CD14-positive monocyte (primary cell): ENCODE results near the gene RPL38. TPM values are rescaled to one million over a fixed set of nuclear protein-coding genes. Genes with fewer than 3 reads are reported as not detected.

Experiments used
- DNase-seq, 3 donors: peaks; one replicate each; pipeline ENCODE4 v3.0.0-alpha.2; 2011 to 2022
- H2AFZ ChIP-seq: 2 replicates; pipeline ENCODE4 v1.6.0; 2012; ENCODE audit warnings: mild to moderate bottlenecking, low read depth, low read length, inconsistent platforms; ENCODE audit not compliant: insufficient read depth, poor library complexity, severe bottlenecking
- H3K27ac ChIP-seq, 2 donors: 1 replicate in 1 of 2; 2 replicates in 1 of 2; pipeline ENCODE4 v1.5.1; 2012 to 2013; ENCODE audit warnings: low read length in 2 of 2, control low read depth in 1 of 2, inconsistent platforms in 1 of 2, low read depth in 1 of 2, mild to moderate bottlenecking in 1 of 2
- H3K27me3 ChIP-seq, 2 donors: one replicate each; pipeline versions ENCODE4 v1.6.0 to v1.6.1; 2011 to 2013; ENCODE audit warnings: low read length in 2 of 2; ENCODE audit not compliant: control insufficient read depth in 2 of 2, insufficient read depth in 2 of 2
- H3K36me3 ChIP-seq, 2 donors: replicated peaks in 1 of 2; 1 replicate in 1 of 2; 2 replicates in 1 of 2; pipeline versions ENCODE4 v1.5.1 to v1.6.1; 2012 to 2013; ENCODE audit warnings: low read length in 2 of 2, control low read depth in 1 of 2, inconsistent platforms in 1 of 2, mild to moderate bottlenecking in 1 of 2; ENCODE audit not compliant: insufficient read depth in 2 of 2, control insufficient read depth in 1 of 2
- H3K4me1 ChIP-seq, 2 donors: 1 replicate in 1 of 2; 2 replicates in 1 of 2; pipeline versions ENCODE4 v1.5.1 to v1.6.1; 2012 to 2013; ENCODE audit warnings: low read length in 2 of 2, control low read depth in 1 of 2, inconsistent platforms in 1 of 2, mild to moderate bottlenecking in 1 of 2, moderate library complexity in 1 of 2; ENCODE audit not compliant: insufficient read depth in 2 of 2, control insufficient read depth in 1 of 2
- H3K4me2 ChIP-seq: replicated peaks from 2 replicates; pipeline ENCODE3; 2012; ENCODE audit warnings: low read length, moderate library complexity, mild to moderate bottlenecking; ENCODE audit not compliant: poor library complexity, severe bottlenecking; ENCODE audit errors: extremely low read depth
- H3K4me3 ChIP-seq, 3 experiments: fragments of 200-600 bp in 1 of 3; sonication (generic) in 1 of 3; replicated peaks in 1 of 3; 1 replicate in 2 of 3; 2 replicates in 1 of 3; pipeline ENCODE4 v1.5.1; 2011 to 2013; ENCODE audit warnings: low read length in 3 of 3, mild to moderate bottlenecking in 3 of 3, control low read depth in 2 of 3, low read depth in 2 of 3, inconsistent platforms in 1 of 3, moderate library complexity in 1 of 3
- H3K79me2 ChIP-seq: 2 replicates; pipeline ENCODE4 v1.6.0; 2012; ENCODE audit warnings: mild to moderate bottlenecking, control low read depth, inconsistent platforms, low read length, moderate library complexity; ENCODE audit not compliant: insufficient read depth
- H3K9ac ChIP-seq: 2 replicates; pipeline ENCODE4 v1.6.0; 2017; ENCODE audit warnings: low read length, mild to moderate bottlenecking; ENCODE audit not compliant: insufficient read depth, poor library complexity, severe bottlenecking
- H3K9me3 ChIP-seq, 2 donors: replicated peaks in 1 of 2; 1 replicate in 1 of 2; 2 replicates in 1 of 2; pipeline versions ENCODE4 v1.5.1 to v1.6.1; 2012 to 2013; ENCODE audit warnings: low read length in 2 of 2, control low read depth in 1 of 2; ENCODE audit not compliant: control insufficient read depth in 1 of 2, insufficient read depth in 1 of 2
- H4K20me1 ChIP-seq: 2 replicates; pipeline ENCODE4 v1.6.0; 2012; ENCODE audit warnings: mild to moderate bottlenecking, low read length, control low read depth, moderate library complexity; ENCODE audit not compliant: insufficient read depth
- H3K27ac Mint-ChIP-seq, 7 donors: one replicate each; pipeline ENCODE4 v1.8.0; 2020; ENCODE audit warnings: mild to moderate bottlenecking in 7 of 7, mixed read lengths in 7 of 7, moderate library complexity in 6 of 7, inconsistent platforms in 2 of 7
- H3K27me3 Mint-ChIP-seq, 3 donors: one replicate each; pipeline ENCODE4 v1.8.0; 2021 to 2022; ENCODE audit warnings: low read depth in 3 of 3, mild to moderate bottlenecking in 3 of 3, mixed read lengths in 3 of 3, moderate library complexity in 3 of 3, inconsistent platforms in 1 of 3
- H3K36me3 Mint-ChIP-seq, 2 donors: one replicate each; pipeline ENCODE4 v1.8.0; 2020; ENCODE audit warnings: mixed read lengths in 2 of 2, inconsistent platforms in 1 of 2, mild to moderate bottlenecking in 1 of 2
- H3K4me1 Mint-ChIP-seq: one replicate; pipeline ENCODE4 v1.8.0; 2020; ENCODE audit warnings: mild to moderate bottlenecking, mixed read lengths
- H3K4me3 Mint-ChIP-seq, 2 donors: one replicate each; pipeline ENCODE4 v1.8.0; 2020; ENCODE audit warnings: mild to moderate bottlenecking in 2 of 2, mixed read lengths in 2 of 2, moderate library complexity in 1 of 2
- H3K9me3 Mint-ChIP-seq, 7 donors: one replicate each; pipeline ENCODE4 v1.8.0; 2020 to 2022; ENCODE audit warnings: mixed read lengths in 7 of 7, mild to moderate bottlenecking in 6 of 7, moderate library complexity in 6 of 7, inconsistent platforms in 2 of 7
- WGBS: methylation state at CpG from one replicate; pipeline ENCODE4 v1.1.5; 2013; ENCODE audit warnings: missing lambda C conversion rate; ENCODE audit not compliant: insufficient coverage; 5-methylcytosine and 5-hydroxymethylcytosine counted together
- intact Hi-C, 2 donors: fragments of 100-400 bp; cut with micrococcal nuclease; formaldehyde crosslinking; loops; one replicate each; pipeline versions ENCODE4 v1.15.0 to v1.15.1; 2023
- polyA plus RNA-seq, 3 donors: library from polyadenylated mRNA; depleted of rRNA in 1 of 3; unstranded in 2 of 3; stranded (reverse) in 1 of 3; fragments of 300-500 nt in 2 of 3; fragments of >200 nt in 1 of 3; fragmentation: Illumina TruSeq in 2 of 3; gene quantifications; 1 replicate in 2 of 3; 2 replicates in 1 of 3; pipeline ENCODE4 v1.2.3, GENCODE V29; 2012 to 2021
- TF ChIP-seq, protein P1 (sequence below): fragments of 200-600 bp; IDR thresholded peaks from one replicate; pipeline ENCODE4 v1.8.0; 2022; ENCODE audit warnings: antibody characterized with exemption, mild to moderate bottlenecking

The RPL38 gene
- polyA plus RNA-seq, 3 donors, result 379 to 1,070 (median 919) TPM

DNA sequence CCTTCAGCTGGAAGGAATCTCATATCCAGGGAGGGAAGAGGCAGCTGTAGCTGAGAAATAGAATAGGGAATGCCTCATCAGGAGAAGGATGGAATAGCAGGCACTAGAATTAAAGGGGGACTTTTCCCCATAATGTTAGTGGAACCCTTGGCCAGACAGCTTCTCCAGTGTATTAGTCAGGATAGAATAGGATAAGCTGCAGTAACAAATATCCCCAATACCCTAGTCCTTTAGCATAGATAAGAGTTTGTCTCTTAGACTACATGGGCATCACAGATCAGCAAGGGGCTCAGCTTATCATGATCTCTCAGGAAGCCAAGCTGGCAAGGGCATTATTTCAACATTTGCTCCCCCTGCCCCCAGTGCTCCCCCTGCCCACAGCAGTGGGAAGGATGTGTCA, 44.7 kb upstream of the RPL38 start:
- no peak overlapping the region for H3K27ac Mint-ChIP-seq
- Histone ChIP-seq H3K36me3 (no peaks in the 10 kb centered on the region), H3K9ac (no peak overlapping the region), H3K4me2 (no peak overlapping the region), H4K20me1 (no peaks in the 10 kb centered on the region), H3K27ac (no peak overlapping the region), H3K9me3 (no peaks in the 10 kb centered on the region), H3K4me1 (peaks cover 7 to 9% of the 10 kb centered on the region in 2 donors), H3K4me3 (no peak overlapping the region), H3K79me2 (no peaks in the 10 kb centered on the region), H2AFZ (no peak overlapping the region), H3K27me3 (peaks cover 0 to 2% of the 10 kb centered on the region in 2 donors)
- no peaks in the 10 kb centered on the region for H3K4me1 Mint-ChIP-seq
- TF ChIP-seq, protein P1, sequence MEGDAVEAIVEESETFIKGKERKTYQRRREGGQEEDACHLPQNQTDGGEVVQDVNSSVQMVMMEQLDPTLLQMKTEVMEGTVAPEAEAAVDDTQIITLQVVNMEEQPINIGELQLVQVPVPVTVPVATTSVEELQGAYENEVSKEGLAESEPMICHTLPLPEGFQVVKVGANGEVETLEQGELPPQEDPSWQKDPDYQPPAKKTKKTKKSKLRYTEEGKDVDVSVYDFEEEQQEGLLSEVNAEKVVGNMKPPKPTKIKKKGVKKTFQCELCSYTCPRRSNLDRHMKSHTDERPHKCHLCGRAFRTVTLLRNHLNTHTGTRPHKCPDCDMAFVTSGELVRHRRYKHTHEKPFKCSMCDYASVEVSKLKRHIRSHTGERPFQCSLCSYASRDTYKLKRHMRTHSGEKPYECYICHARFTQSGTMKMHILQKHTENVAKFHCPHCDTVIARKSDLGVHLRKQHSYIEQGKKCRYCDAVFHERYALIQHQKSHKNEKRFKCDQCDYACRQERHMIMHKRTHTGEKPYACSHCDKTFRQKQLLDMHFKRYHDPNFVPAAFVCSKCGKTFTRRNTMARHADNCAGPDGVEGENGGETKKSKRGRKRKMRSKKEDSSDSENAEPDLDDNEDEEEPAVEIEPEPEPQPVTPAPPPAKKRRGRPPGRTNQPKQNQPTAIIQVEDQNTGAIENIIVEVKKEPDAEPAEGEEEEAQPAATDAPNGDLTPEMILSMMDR, result no peak
- no peak for DNase-seq
- no peaks in the 10 kb centered on the region for H3K36me3 Mint-ChIP-seq
- intact Hi-C loops, result no loop called here
- peaks cover 0 to 7% (median 3%) of the 10 kb centered on the region in 7 donors for H3K9me3 Mint-ChIP-seq
- no peak overlapping the region for H3K4me3 Mint-ChIP-seq
- H3K27me3 Mint-ChIP-seq, result peaks cover 6 to 14% (median 11%) of the 10 kb centered on the region in 3 donors

DNA sequence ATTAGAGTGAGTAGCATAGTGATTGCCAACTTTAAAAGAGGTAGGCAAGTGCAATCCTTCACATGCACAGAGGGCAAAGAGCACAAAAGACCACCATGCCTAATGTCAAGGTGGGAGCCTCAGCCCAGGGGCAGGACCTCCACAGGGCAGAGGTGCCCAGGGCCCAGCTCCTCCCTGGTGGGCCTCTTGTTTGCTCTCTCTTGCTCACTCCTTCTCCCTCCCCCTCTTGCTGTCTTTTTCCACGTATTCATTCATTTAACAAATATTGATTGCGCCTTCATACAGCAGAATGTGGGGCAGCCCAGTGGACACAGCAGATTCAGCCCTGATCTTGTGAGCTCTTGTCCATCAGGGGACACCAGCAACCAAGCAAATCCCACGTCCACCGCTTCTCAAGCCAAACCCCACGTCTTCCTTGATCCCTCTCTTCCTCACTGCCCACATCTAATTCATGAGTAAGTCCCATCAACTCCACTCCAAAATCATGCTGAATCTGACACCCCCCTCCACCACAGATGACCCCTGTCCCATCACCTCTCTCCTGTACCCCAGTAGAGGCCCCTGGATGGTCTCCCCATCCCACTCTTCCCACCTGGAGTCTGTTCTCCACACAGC, 44.1 kb upstream of the RPL38 start:
- TF ChIP-seq, protein P1, result no peak
- DNase-seq, result no peak

More for the DNA sequence above, 44.1 kb upstream of the RPL38 start:
- no peak overlapping the region for H3K4me2 ChIP-seq
- intact Hi-C loops, result no loop called here
- H3K4me3 ChIP-seq, result no peak overlapping the region
- H3K27ac Mint-ChIP-seq, result no peak overlapping the region
- peaks cover 0 to 2% of the 10 kb centered on the region in 2 donors for H3K27me3 ChIP-seq
- H3K4me1 ChIP-seq, result peaks cover 8 to 9% of the 10 kb centered on the region in 2 donors
- H3K79me2 ChIP-seq, result no peaks in the 10 kb centered on the region
- H3K4me1 Mint-ChIP-seq, result no peaks in the 10 kb centered on the region
- H3K9me3 ChIP-seq, result no peaks in the 10 kb centered on the region
- peaks cover 6 to 12% (median 11%) of the 10 kb centered on the region in 3 donors for H3K27me3 Mint-ChIP-seq
- H2AFZ ChIP-seq, result no peak overlapping the region
- no peak overlapping the region for H3K27ac ChIP-seq
- no peaks in the 10 kb centered on the region for H3K36me3 ChIP-seq
- peaks cover 0 to 7% (median 3%) of the 10 kb centered on the region in 7 donors for H3K9me3 Mint-ChIP-seq
- H3K36me3 Mint-ChIP-seq, result no peaks in the 10 kb centered on the region
- H3K9ac ChIP-seq, result no peak overlapping the region
- H4K20me1 ChIP-seq, result no peaks in the 10 kb centered on the region
- 91% methylated on average over 5 of the region's 5 CpGs for WGBS
- no peak overlapping the region for H3K4me3 Mint-ChIP-seq
